Measurements from ENCODE around the gene KCNG2.

KCNG2 gene

DNA sequence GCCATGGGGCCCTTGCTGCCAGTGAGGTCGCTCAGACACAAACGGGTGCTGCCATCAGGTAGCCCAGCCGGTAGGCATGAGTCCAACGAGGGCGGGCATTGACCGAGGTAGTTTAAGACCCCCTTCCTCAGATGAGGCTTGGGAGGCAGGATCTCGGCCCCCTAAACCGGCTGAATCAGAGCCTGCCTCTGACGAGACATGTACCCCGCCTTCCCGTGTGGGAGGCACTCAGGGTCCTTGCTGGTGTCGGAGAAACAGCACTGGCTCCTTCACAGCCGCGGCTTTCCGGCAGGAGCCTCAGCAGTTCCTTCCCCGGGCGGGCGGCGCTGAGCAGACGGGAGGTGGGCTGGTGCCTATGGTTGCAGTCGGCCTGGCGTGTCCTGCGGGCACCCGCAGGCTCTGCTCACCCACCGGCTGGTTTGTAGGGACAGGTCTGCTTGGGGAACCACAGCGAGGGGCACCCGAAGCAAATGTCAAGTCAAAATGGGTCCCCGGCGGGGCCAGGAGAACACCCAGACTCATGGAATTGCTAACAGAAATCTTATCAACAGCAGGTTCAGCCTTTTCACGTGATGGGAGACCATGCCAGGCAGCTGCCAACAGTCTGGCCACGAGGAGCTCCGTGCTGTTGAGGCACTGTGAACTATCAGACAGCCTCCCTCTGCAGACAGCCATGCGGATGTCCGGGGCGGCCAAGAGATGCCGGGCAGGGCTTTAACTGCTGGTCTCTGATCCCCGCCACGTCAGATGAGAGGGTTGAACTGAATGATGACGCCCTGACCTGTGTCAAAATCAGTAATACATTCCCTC, 2.8 kb downstream of the KCNG2 start:
- no peak for DNase-seq

DNA sequence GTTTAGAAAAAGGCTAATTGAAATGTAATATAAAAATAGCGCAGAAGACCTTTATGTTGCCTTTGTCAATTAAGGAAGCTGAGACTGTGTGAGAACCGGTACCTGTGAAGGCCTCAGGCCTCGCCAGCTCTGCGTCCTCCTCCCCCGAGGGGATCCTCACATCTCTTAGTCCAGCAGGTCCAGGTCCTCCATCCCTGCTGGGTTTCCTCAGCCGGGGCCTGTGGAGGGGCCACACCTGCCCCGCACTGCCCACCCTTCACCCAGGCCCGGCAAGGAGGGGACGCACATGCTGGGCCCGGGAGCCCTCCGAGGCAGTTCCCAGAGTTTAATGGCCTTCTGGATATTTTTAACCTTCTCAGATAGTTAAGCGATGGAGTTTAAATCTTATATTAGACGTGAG, 3.5 kb downstream of the KCNG2 start:
- no peak for DNase-seq

DNA sequence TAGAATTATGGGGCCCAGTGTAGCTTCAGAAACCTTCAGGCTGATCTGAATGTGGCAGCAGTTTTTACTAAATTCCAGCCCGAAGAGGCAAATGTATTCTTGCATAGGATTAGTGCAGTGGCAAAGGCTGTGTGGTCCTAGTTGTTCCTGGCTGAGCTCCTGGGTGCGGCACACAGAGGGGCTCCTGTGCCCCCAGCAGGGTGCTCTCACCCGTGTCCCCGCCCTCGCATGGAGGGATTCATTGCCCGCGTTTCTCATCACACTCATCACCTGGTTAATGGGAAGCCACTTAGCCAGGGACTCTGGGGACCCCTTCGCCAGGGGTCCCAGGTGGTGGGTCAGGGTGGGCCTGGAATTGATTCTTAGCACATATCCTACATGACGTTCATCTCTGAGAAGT, 3.9 kb downstream of the KCNG2 start:
- no peak for DNase-seq

DNA sequence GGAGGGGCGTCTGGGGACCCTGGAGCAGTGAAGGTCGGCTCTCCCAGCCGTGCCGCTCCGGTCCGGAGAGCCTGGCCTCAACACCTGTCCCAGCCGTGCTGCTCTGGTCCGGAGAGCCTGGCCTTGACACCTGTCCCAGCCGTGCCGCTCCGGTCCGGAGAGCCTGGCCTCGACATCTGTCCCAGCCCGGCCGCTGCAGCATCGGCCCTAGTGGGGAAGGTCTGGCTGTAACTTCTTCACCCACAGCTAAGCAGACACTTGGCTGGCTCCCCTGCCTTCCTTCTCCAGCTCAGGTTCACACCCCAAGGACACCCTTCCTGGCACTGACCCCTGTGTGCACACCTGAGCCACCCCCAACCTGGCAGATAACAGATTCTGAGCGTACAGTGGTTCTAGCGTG, 4.6 kb downstream of the KCNG2 start:
- no peak for DNase-seq

DNA sequence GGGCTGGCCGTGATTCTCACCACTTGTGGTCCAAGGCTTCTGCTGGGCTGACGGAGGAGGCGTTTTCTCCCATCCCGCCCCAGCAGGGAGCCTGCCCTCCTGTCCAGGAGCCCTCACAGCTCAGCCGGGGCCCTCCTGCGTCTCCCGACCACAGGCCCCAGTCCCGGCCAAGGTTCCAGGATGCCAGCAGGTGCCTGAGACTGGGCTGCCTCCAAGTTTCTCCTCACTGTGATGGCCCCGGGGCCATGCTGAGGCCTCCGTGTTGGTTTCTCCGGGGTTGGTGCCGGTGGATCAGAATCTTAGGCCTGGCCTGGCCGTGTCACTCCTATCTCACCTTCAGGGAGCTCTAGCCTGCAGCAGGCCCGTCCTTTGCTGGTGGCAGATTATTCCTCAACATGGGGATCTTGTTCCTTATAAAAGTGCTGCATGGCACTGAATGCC, 5.9 kb downstream of the KCNG2 start:
- no peak for DNase-seq

- no peak for DNase-seq
Measured at GRCh38 chr18:79804130-79804787, 6.5 kb downstream of the KCNG2 start.

DNA sequence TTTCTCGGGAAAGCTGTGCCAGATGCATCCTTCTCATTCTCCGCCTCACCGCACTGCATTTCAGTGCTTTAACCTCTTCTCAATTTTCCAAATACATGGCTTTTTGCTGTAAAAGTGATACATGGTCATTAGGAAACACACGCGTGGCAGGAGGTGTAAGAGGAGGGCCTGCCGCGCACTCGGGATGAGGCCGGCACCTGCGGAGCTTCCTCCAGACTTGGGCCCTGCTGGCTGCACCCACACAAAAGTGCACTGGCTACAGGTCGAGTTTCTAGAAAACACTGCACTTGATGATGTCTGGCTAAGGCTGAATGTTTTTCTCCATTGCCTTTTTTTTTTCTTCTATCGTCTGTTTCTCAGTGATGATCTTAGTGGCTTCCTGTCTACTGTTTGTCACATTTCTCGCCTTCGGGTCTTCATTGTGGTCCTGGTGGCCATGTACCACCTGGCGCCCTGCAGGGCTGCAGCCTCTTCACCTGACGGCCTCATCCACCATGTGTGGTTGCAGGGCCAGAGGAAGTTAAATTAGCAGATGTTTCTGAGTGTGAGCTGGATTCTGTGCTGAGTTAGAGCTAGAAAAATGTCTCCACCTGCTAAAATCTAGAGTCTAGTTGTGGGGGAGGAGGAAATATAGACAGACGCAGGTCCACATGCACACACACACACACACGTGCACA, 7.6 kb downstream of the KCNG2 start:
- DNase-seq: no peak

- no peak for DNase-seq
Measured at GRCh38 chr18:79805926-79806487, 8.3 kb downstream of the KCNG2 start.

- no peak for DNase-seq
Measured at GRCh38 chr18:79806976-79807841, 9.5 kb downstream of the KCNG2 start.

DNA sequence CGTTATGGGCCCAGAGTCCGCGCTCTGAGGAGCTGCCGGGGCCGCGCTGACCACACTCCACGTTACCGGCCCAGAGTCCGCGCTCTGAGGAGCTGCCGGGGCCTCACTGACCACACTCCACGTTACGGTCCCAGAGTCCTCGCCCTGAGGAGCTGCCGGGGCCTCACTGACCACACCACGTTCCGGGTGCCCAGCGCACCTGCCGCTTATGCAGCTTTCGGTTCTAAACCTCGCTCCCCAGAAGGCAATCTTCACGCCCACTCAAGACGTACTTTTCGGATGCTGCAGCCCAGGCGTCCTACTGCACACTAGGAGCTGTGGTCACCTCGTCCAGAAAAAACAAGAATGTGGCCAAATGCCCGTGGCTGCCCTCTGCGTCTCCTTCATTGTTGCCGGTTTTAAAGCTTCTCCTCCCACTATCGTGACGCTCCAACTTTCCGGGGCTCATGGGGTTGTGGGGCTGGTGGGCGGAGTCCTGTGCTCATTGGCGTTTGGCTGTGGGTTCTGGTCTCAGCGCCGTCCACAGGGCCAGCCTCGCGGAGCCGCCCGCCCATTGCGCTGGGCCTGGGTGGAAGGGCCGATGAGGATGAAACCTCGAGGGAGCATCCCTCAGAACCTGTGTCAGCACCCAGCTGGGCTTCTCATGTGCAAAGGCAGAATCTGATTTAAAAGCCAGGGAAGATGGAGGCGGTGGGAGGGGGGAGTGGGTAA, 11.9 kb downstream of the KCNG2 start:
- no peak for DNase-seq

DNA sequence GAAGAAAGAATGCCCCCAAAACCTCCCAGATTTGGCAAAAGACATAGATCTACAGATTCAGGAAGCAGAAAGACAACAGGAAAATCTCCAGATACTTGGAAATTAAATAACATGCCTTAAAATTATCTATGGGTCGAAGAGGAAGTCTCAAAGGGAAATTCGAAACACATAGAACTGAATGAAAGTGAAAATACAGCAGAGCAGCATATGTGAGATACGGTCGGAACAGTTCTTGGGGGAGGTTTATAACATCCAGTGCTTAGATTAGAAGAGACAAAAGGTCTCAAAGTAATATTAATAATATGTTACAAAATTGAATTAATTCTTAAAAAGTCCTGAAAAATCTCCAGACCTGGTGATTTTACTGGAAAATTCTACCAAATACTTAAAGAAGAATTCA, 14.3 kb downstream of the KCNG2 start:
- no peak for DNase-seq

- no peak for DNase-seq
Measured at GRCh38 chr18:79814373-79814772, 16.6 kb downstream of the KCNG2 start.

GRCh38 chr18:79815657-79816056, 17.9 kb downstream of the KCNG2 start:
- no peak for DNase-seq

- no peak for DNase-seq
Measured at GRCh38 chr18:79816092-79816491, 18.4 kb downstream of the KCNG2 start.

DNA sequence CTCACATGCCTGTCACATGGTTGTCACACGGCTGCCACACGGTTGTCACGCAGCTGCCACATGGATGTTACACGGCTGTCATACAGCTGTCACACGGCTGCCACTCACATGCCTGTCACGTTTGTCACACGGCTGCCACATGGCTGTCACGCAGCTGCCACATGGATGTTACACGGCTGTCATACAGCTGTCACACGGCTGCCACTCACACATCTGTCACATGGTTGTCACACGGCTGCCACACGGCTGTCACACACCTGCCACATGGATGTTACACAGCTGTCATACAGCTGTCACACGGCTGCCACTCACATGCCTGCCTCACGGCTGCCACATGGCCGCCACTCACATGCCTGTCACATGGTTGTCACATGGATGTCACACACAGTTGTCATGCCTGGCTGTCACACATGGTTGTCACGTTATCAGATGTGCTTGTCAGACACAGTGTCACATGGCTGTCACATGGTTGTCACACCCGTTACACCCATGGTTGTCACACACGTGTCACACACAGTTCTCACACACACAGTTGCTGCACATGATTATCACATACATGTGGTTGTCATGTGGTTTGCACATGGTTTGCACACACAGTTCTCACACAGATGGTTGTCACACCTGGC, 19.4 kb downstream of the KCNG2 start:
- no peak for DNase-seq

- no peak for DNase-seq
Measured at GRCh38 chr18:79817607-79817998, 19.9 kb downstream of the KCNG2 start.

- no peak for DNase-seq
Measured at GRCh38 chr18:79818036-79818435, 20.3 kb downstream of the KCNG2 start.

GRCh38 chr18:79818631-79819030, 20.9 kb downstream of the KCNG2 start:
- no peak for DNase-seq

GRCh38 chr18:79819064-79819967, 21.6 kb downstream of the KCNG2 start:
- DNase-seq: no peak

GRCh38 chr18:79819968-79820351, 22.2 kb downstream of the KCNG2 start:
- no peak for DNase-seq
